ENCODE measurements around the gene MYOM1.

The MYOM1 gene

DNA sequence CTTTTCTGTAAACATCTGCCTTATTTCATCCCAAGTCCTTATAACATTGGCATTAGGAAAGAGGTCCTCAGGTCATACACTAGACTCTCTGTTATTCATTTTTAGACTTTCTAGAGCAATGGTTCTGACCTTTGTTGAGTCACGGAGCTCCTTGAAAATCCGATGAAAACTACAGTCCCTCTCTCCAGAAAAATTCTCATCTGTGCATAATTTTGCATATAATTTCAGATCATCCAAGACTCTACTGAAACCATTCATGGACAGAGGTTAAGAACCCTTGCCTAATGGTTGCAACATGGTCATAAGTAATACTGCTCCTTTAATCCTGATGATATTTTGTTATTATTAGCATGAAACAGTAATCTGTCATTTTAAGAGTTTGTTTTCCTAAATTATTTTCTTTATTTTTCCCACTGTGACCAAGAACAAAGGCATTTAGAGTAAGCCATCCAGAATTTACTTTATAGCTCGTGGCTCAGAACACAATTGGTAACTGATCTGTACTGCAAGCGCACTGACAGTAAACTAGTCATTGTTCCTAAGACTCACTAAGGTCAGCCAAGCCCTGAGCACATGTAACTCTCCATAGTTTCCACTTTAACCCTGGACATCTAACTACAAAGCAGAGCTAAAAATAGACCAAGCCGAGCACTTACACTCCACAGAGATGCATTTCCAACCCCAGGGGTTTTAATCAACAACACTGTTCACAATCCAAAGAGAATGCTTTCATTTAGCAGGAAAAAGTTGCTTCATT is 8.4 kb downstream of the MYOM1 start:
- Histone ChIP-seq H3K27ac (no peak overlapping the region), H2AFZ (no peak overlapping the region), H3K79me2 (no peaks in the 10 kb centered on the region), H3K27me3 (ENCODE audit: control insufficient read depth, insufficient read depth, low read length) (no peaks in the 10 kb centered on the region), H3K4me3 (ENCODE audit: low read depth, low read length) (no peak overlapping the region), H3K9ac (no peak overlapping the region), H3K36me3 (ENCODE audit: control insufficient read depth, insufficient read depth, low read length) (no peaks in the 10 kb centered on the region), H3K9me3 (ENCODE audit: control insufficient read depth, low read length) (no peaks in the 10 kb centered on the region), H3K4me2 (ENCODE audit: low read length) (no peak overlapping the region), H3K4me1 (no peaks in the 10 kb centered on the region)
- TF ChIP-seq, protein P1, sequence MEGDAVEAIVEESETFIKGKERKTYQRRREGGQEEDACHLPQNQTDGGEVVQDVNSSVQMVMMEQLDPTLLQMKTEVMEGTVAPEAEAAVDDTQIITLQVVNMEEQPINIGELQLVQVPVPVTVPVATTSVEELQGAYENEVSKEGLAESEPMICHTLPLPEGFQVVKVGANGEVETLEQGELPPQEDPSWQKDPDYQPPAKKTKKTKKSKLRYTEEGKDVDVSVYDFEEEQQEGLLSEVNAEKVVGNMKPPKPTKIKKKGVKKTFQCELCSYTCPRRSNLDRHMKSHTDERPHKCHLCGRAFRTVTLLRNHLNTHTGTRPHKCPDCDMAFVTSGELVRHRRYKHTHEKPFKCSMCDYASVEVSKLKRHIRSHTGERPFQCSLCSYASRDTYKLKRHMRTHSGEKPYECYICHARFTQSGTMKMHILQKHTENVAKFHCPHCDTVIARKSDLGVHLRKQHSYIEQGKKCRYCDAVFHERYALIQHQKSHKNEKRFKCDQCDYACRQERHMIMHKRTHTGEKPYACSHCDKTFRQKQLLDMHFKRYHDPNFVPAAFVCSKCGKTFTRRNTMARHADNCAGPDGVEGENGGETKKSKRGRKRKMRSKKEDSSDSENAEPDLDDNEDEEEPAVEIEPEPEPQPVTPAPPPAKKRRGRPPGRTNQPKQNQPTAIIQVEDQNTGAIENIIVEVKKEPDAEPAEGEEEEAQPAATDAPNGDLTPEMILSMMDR (IDR thresholded peaks at IDR 0.05) = no peak

DNA sequence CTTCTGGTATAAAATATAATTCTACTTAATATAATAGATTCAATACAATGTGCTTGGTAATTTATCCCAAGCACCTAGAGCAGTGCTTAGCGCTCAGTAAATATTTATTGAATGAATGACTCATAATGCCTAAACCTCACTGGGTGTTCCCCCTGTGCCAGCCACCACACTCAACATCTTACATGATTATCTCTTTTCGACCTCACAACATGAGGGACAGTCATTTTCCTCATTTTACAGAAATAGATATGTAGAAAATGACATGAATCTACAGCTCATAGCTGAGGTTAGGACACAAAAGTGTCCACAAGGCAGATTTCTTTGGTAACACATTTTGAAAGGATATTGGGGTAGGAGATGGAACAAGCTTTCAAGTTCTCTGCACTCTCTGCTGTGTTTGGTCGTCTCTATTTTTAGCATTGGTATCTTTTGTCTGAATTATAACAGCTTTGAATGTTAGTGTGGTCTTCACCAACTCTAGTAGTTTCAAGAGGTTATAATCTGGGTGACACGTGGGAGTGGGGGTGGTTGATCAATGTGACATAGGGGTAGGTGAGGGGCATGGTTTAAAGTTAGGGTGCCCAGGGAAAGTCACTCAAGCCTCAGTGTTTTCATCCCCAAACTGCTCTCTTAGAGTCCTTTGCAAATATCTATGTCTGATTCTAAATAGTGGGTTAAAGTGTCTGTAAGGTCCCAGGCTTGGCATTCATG is 9.8 kb downstream of the MYOM1 start:
- H3K4me3 ChIP-seq (ENCODE audit: low read depth, low read length) = no peak overlapping the region
- H3K27ac ChIP-seq = no peak overlapping the region
- no peak overlapping the region for H3K9ac ChIP-seq
- H3K4me1 ChIP-seq = no peaks in the 10 kb centered on the region
- no peak overlapping the region for H3K4me2 ChIP-seq (ENCODE audit: low read length)
- no peaks in the 10 kb centered on the region for H3K79me2 ChIP-seq
- H2AFZ ChIP-seq = no peak overlapping the region
- no peaks in the 10 kb centered on the region for H3K27me3 ChIP-seq (ENCODE audit: control insufficient read depth, insufficient read depth, low read length)
- H3K36me3 ChIP-seq (ENCODE audit: control insufficient read depth, insufficient read depth, low read length) = no peaks in the 10 kb centered on the region
- TF ChIP-seq, protein P1 (IDR thresholded peaks at IDR 0.05) = no peak
- H3K9me3 ChIP-seq (ENCODE audit: control insufficient read depth, low read length) = no peaks in the 10 kb centered on the region

DNA sequence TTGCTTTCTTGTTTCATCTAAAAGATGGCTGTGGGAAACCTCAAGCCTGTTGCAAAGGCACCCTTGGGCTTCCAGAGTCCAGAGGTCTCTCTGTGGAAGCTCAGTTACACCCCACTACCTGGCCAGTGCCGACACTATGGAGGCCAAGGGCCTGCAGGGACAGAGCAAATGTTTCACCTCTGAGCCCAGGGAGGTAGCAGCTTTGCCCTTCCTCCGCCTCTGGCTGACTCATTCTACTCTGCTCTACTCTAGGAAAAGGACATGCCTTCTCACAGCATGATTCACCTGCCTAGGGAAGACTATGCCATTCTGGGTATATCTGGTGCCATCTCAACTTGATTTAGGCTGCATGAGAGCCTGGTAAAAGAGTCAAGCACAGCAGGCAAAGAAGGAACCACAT is 12.2 kb downstream of the MYOM1 start:
- Histone ChIP-seq H3K9ac (no peak overlapping the region), H3K36me3 (ENCODE audit: control insufficient read depth, insufficient read depth, low read length) (no peaks in the 10 kb centered on the region), H3K27ac (no peak overlapping the region), H3K9me3 (ENCODE audit: control insufficient read depth, low read length) (no peaks in the 10 kb centered on the region), H3K4me1 (no peaks in the 10 kb centered on the region), H3K27me3 (ENCODE audit: control insufficient read depth, insufficient read depth, low read length) (no peaks in the 10 kb centered on the region), H3K79me2 (no peaks in the 10 kb centered on the region), H3K4me3 (ENCODE audit: low read depth, low read length) (no peak overlapping the region), H3K4me2 (ENCODE audit: low read length) (no peak overlapping the region), H2AFZ (no peak overlapping the region)
- TF ChIP-seq, protein P1 (IDR thresholded peaks at IDR 0.05) = no peak

DNA sequence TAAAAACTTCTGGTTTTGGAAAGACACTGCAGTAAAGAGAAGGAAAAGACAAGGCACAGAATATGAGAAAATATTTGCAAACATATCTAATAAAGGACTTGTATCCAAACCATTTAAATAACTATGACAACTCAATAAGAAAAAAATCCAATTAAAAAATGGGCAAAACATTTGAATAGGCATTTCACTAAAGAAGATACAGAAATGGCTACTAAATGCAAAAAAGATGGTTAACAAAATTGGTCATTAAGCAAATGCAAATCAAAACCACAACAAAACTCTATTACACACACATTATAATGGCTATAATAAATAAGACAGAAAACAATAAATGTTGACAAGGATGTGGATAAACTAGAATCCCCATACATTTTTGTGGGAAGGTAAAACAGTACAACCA is 14.5 kb downstream of the MYOM1 start:
- Histone ChIP-seq H2AFZ (no peak overlapping the region), H3K27me3 (ENCODE audit: control insufficient read depth, insufficient read depth, low read length) (no peaks in the 10 kb centered on the region), H3K4me2 (ENCODE audit: low read length) (no peak overlapping the region), H3K9me3 (ENCODE audit: control insufficient read depth, low read length) (no peaks in the 10 kb centered on the region), H3K36me3 (ENCODE audit: control insufficient read depth, insufficient read depth, low read length) (no peaks in the 10 kb centered on the region), H3K4me1 (no peaks in the 10 kb centered on the region), H3K9ac (no peak overlapping the region), H3K4me3 (ENCODE audit: low read depth, low read length) (no peak overlapping the region), H3K79me2 (no peaks in the 10 kb centered on the region), H3K27ac (no peak overlapping the region)
- TF ChIP-seq, protein P1 (IDR thresholded peaks at IDR 0.05) = no peak

All from parathyroid adenoma (tissue), 2 donors.